ENCODE results near the gene PLBD1.

PLBD1 gene

DNA sequence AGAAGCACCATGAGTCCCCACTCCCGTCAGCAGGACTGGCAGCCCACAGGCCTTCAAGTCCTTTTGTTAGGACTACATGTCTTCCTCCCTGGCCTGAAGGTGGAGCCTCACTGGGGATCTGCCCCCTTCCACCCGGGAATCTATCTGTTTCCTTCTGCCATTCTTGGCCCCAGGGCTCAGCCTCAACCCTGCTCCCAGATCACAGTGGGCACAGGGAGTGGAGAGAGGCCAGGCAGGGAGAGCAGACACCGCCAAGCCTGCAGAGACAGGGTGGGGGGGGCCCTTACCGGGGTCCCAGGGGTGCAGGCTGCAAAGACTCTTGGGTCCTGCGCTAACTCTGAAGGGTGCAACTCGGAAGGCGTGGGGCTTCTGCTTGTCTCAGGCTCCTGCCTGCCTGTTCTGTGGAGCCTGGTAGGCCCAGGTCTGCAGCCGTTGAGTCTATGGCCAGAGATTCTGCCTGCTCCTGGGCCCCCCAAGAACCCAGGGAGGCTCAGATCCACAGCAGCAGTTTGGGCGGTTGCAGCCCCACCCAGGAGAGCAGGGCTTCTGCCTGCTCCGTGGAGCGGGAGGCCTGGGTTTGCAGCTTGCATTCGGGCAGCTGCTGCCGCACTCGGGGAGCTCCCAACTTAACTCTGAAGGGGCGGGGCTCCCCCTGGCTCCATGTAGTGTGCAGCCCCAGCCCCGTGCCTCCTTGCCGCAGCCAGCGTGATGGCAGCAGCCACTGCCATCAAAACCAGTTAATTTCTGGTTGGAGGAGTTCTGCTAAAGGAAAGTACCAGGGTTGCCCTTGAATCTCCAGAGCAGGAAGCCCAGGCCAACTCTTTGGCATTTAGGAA lies 21.7 kb upstream of the PLBD1 start:
- no peaks in the 10 kb centered on the region for H3K36me3 ChIP-seq (ENCODE audit: control insufficient read depth, insufficient read depth, low read length)
- H3K4me1 ChIP-seq (ENCODE audit: control insufficient read depth, insufficient read depth, low read length) = no peaks in the 10 kb centered on the region
- H3K9ac ChIP-seq (ENCODE audit: low read length) = no peak overlapping the region
- no peak overlapping the region for H3K4me3 ChIP-seq (ENCODE audit: low read length)
- no peaks in the 10 kb centered on the region for H3K27me3 ChIP-seq (ENCODE audit: control insufficient read depth, insufficient read depth, low read length)
- no peak overlapping the region for H3K27ac ChIP-seq (ENCODE audit: low read depth, low read length)

DNA sequence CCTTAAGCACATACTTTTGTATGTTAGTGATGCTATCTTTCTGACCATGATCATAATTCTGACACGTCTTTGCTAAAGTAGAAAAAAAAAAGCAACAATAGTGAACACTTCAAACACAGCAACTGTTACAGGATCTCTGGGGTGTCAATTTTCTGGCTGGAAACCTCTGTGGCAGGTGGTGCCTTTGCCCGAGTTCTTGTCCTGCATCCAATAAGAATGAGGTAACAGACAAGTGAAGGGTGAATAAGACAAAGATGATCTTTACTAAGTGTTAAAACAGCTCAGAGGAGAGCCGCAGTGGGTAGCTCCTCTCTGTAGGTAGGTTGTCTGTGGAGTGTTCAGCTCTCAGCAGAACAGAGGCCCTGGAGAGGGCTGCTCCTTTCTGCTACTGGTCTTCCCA lies 20.9 kb upstream of the PLBD1 start:
- H3K36me3 ChIP-seq (ENCODE audit: control insufficient read depth, insufficient read depth, low read length) = no peaks in the 10 kb centered on the region
- no peaks in the 10 kb centered on the region for H3K27me3 ChIP-seq (ENCODE audit: control insufficient read depth, insufficient read depth, low read length)

DNA sequence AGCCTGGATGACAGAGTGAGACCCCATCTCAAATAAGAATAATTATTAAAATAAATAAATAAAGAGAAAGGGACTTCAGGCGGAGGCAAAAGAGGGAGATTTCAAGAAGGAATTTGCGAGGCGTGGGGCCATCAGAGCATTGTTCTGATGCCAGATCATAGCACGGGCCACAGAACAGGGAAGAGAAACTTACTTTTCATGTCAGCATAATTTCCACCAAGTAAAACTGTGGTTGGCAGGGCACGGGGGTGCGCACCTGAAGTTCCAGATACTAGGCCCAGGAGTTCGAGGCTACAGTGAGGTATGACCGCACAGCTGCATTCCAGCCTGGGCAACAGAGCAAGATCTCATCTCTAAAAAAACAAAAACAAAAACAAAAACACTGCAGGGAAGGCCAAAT lies 11.0 kb upstream of the PLBD1 start:
- Histone ChIP-seq H3K4me3 (ENCODE audit: low read length) (no peak overlapping the region), H3K27ac (ENCODE audit: low read depth, low read length) (no peak overlapping the region), H3K36me3 (ENCODE audit: control insufficient read depth, insufficient read depth, low read length) (no peaks in the 10 kb centered on the region)

More for the DNA sequence above, 20.9 kb upstream of the PLBD1 start:
- no peak overlapping the region for H3K9ac ChIP-seq (ENCODE audit: low read length)
- no peaks in the 10 kb centered on the region for H3K4me1 ChIP-seq (ENCODE audit: control insufficient read depth, insufficient read depth, low read length)
- no peak overlapping the region for H3K27ac ChIP-seq (ENCODE audit: low read depth, low read length)
- H3K4me3 ChIP-seq (ENCODE audit: low read length) = no peak overlapping the region

DNA sequence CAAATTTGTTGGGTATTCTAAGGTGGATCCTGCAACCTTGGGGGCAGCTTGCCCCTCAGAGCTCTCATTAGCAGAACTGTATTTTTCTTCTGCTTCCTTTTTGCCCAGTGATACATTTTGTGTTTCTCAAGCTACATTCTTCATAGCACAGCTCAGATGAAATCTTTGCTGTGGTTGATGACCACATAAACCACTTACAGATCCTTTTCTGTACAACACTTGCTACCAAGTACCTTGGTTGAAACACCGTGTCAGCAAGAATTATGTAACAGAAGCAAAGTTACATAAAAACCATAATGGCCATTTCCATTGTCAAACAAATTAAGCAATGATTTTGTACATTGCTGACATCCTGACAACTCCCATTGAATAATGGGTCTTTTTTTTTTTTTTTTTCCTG lies 9.7 kb upstream of the PLBD1 start:
- Histone ChIP-seq H3K4me3 (ENCODE audit: low read length) (no peak overlapping the region), H3K4me1 (ENCODE audit: control insufficient read depth, insufficient read depth, low read length) (no peaks in the 10 kb centered on the region), H3K9ac (ENCODE audit: low read length) (no peak overlapping the region), H3K27ac (ENCODE audit: low read depth, low read length) (no peak overlapping the region), H3K27me3 (ENCODE audit: control insufficient read depth, insufficient read depth, low read length) (no peaks in the 10 kb centered on the region), H3K36me3 (ENCODE audit: control insufficient read depth, insufficient read depth, low read length) (no peaks in the 10 kb centered on the region)

More for the DNA sequence above, 11.0 kb upstream of the PLBD1 start:
- no peak overlapping the region for H3K9ac ChIP-seq (ENCODE audit: low read length)
- no peaks in the 10 kb centered on the region for H3K27me3 ChIP-seq (ENCODE audit: control insufficient read depth, insufficient read depth, low read length)
- H3K4me1 ChIP-seq (ENCODE audit: control insufficient read depth, insufficient read depth, low read length) = no peaks in the 10 kb centered on the region

DNA sequence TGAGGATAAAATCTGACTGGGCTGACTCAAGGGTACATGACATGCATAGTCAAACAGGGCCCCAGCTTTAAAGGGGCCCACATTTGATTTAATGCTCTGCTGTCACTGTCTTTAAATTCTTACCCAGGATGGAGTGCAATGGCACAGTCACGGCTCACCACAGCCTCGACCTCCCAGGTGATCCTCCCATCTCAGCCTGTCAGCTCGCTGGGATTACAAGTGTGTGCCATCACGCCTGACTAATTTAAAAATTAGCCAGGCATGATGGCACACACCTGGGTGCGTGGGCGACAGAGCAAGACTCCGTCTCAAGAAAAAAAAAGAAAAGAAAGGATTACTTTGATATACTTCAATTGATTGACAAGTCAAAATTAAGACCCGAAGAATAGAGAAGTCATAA lies 9.2 kb upstream of the PLBD1 start:
- no peaks in the 10 kb centered on the region for H3K27me3 ChIP-seq (ENCODE audit: control insufficient read depth, insufficient read depth, low read length)
- H3K4me1 ChIP-seq (ENCODE audit: control insufficient read depth, insufficient read depth, low read length) = no peaks in the 10 kb centered on the region
- H3K36me3 ChIP-seq (ENCODE audit: control insufficient read depth, insufficient read depth, low read length) = no peaks in the 10 kb centered on the region
- no peak overlapping the region for H3K27ac ChIP-seq (ENCODE audit: low read depth, low read length)
- H3K9ac ChIP-seq (ENCODE audit: low read length) = no peak overlapping the region
- H3K4me3 ChIP-seq (ENCODE audit: low read length) = no peak overlapping the region

DNA sequence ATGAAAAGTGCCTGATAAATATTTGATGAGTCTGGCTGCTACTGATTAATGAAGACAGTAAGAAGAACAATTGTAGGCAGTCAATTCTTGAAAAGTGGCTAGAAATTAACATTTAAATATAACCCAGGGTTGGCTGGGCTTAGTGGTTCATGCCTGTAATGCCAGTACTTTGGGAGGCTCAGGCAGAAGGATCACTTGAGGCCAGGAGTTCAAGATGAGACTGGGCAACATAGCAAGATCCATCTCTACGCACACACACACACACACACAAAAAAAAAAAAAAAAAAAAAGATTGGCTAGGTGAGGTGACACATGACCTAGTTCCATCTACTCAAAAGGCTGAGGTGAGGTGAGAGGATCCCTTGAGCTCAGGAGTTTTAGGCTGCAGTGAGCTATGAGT lies 7.9 kb upstream of the PLBD1 start:
- no peak overlapping the region for H3K4me3 ChIP-seq (ENCODE audit: low read length)
- no peaks in the 10 kb centered on the region for H3K27me3 ChIP-seq (ENCODE audit: control insufficient read depth, insufficient read depth, low read length)
- H3K9ac ChIP-seq (ENCODE audit: low read length) = no peak overlapping the region
- H3K27ac ChIP-seq (ENCODE audit: low read depth, low read length) = no peak overlapping the region
- no peaks in the 10 kb centered on the region for H3K36me3 ChIP-seq (ENCODE audit: control insufficient read depth, insufficient read depth, low read length)
- no peaks in the 10 kb centered on the region for H3K4me1 ChIP-seq (ENCODE audit: control insufficient read depth, insufficient read depth, low read length)

DNA sequence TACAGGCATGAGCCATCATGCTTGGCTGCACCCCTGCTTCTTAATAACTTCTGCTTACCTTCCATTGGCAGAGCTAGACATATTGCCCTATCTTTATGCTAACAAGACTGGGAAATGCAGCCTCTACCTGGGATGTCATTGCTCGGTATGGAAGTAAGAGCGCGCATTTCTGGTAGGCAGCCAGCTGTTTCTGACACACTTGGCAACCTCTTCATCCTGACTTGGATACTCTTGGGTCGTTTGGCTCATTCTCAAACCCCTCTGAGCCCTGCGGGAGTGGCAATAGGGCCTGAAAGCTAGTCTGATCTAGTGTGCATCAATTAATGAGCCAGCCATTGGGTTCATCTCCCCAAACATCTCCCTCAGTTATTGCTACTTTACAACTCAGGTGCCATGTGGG lies 5.4 kb upstream of the PLBD1 start:
- Histone ChIP-seq H3K36me3 (ENCODE audit: control insufficient read depth, insufficient read depth, low read length) (no peaks in the 10 kb centered on the region), H3K27ac (ENCODE audit: low read depth, low read length) (no peak overlapping the region), H3K4me3 (ENCODE audit: low read length) (no peak overlapping the region), H3K9ac (ENCODE audit: low read length) (no peak overlapping the region), H3K27me3 (ENCODE audit: control insufficient read depth, insufficient read depth, low read length) (no peaks in the 10 kb centered on the region), H3K4me1 (ENCODE audit: control insufficient read depth, insufficient read depth, low read length) (no peaks in the 10 kb centered on the region)

DNA sequence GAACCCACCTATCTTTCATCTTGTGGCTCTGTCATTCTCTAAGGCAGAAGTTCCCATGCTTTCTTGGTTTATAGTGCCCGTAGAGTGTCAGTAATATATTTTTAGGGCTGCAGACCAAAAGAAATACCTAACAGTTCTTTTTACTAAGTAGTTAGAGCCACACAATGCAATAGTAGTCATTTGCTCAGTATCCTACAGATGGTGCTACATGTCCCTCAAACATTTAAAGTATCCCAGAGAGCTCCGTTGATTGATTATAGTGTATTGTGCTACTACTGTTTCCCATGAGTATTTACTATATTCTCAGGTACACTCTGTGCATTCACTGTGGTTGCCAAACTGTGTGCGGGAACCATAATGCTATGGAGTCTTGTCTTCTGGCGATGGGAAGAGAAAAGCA lies 4.7 kb upstream of the PLBD1 start:
- H3K27me3 ChIP-seq (ENCODE audit: control insufficient read depth, insufficient read depth, low read length) = no peaks in the 10 kb centered on the region
- no peak overlapping the region for H3K9ac ChIP-seq (ENCODE audit: low read length)
- H3K27ac ChIP-seq (ENCODE audit: low read depth, low read length) = no peak overlapping the region
- H3K36me3 ChIP-seq (ENCODE audit: control insufficient read depth, insufficient read depth, low read length) = no peaks in the 10 kb centered on the region
- H3K4me1 ChIP-seq (ENCODE audit: control insufficient read depth, insufficient read depth, low read length) = no peaks in the 10 kb centered on the region
- no peak overlapping the region for H3K4me3 ChIP-seq (ENCODE audit: low read length)

DNA sequence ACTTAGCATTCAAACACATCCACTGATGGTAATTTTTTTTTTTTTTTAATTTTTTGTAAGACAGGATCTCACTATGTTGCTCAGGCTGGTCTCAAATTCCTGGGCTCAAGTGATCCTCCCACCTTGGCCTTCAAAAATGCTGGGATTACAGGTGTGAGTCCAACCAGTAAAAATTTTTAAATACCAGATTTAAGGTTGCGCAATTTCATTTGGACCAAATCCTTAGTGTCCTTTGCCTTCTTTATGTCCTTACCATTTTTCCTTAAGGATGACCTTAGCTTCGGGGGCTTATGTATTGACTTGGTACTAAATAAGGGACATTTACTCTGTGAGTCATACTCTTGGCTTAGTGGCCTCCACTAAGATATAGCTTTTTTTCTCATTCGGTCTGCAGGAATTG lies 4.1 kb upstream of the PLBD1 start:
- H3K4me3 ChIP-seq (ENCODE audit: low read length) = no peak overlapping the region
- no peak overlapping the region for H3K27ac ChIP-seq (ENCODE audit: low read depth, low read length)
- no peak overlapping the region for H3K9ac ChIP-seq (ENCODE audit: low read length)
- no peaks in the 10 kb centered on the region for H3K27me3 ChIP-seq (ENCODE audit: control insufficient read depth, insufficient read depth, low read length)
- H3K4me1 ChIP-seq (ENCODE audit: control insufficient read depth, insufficient read depth, low read length) = no peaks in the 10 kb centered on the region
- H3K36me3 ChIP-seq (ENCODE audit: control insufficient read depth, insufficient read depth, low read length) = no peaks in the 10 kb centered on the region

DNA sequence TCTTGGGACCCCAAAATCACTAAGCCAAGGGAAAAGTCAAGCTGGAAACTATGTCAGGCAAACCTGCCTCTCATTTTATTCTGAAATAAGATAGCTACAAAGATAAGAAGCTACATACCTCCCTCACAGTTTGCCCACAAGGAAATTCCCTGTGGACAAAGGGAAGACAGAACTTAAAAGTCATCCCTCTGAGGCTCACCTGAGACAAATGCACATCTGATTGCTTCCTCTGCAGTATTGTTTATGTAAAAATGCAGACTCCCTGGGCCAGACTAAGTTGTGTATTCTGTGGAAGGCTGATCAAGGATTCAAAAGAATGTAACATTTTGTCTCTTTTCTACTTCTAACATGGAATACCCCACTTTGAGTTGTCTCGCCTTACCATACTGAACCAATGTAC lies 2.5 kb upstream of the PLBD1 start:
- H3K4me1 ChIP-seq (ENCODE audit: control insufficient read depth, insufficient read depth, low read length) = no peaks in the 10 kb centered on the region
- H3K9ac ChIP-seq (ENCODE audit: low read length) = no peak overlapping the region
- no peak overlapping the region for H3K4me3 ChIP-seq (ENCODE audit: low read length)
- no peaks in the 10 kb centered on the region for H3K36me3 ChIP-seq (ENCODE audit: control insufficient read depth, insufficient read depth, low read length)
- no peak overlapping the region for H3K27ac ChIP-seq (ENCODE audit: low read depth, low read length)
- H3K27me3 ChIP-seq (ENCODE audit: control insufficient read depth, insufficient read depth, low read length) = no peaks in the 10 kb centered on the region

DNA sequence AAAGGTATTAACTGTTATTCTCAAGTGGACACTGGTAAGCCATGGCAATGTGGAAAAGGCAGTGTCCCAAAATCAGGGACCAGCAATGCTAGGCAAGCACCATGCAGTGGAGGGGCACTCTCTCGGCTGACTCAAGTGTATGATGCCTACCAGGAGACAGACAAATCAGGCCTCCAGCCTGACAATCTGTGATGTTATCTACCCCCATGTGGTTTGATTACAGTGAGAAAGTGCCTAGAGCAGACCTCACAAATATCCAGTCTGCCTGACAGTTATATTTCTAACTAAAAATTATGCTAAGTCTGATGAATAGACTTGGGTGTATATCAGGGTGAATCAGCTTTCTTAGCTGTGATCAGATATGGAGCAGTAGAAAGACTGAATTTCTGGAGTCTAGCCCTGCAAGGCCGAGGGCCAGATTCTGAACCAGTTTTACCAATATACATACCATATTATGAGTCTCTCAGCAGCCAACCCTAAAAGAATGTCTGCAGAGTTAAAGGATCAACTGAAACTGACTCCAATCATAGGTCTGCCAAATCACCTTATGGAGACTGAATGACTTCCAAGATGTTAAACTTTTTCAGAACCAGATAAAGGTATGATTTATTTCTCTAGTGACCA lies 3.2 kb downstream of the PLBD1 start:
- no peaks in the 10 kb centered on the region for H3K27me3 ChIP-seq (ENCODE audit: control insufficient read depth, insufficient read depth, low read length)
- no peak overlapping the region for H3K4me3 ChIP-seq (ENCODE audit: low read length)
- no peaks in the 10 kb centered on the region for H3K36me3 ChIP-seq (ENCODE audit: control insufficient read depth, insufficient read depth, low read length)
- H3K4me1 ChIP-seq (ENCODE audit: control insufficient read depth, insufficient read depth, low read length) = no peaks in the 10 kb centered on the region
- H3K9ac ChIP-seq (ENCODE audit: low read length) = no peak overlapping the region
- no peak overlapping the region for H3K27ac ChIP-seq (ENCODE audit: low read depth, low read length)

DNA sequence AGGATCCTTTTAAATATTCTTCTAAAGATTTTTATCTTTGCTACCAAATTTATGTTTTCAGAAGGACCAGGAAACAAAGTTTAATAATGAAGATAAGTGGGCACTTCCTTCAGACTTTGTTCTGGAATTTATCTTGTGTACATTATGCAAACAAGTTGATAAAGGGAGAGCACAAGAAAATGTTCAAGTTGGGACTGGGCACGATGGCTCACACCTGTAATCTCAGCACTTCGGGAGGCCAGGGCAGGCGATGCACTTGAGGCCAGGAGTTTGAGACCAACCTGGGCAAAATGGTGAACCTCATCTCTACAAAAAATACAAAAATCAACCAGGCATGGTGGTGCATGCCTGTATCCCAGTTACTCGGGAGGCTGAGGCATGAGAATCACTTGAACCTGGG lies 4.6 kb downstream of the PLBD1 start:
- no peak overlapping the region for H3K9ac ChIP-seq (ENCODE audit: low read length)
- no peak overlapping the region for H3K27ac ChIP-seq (ENCODE audit: low read depth, low read length)
- no peaks in the 10 kb centered on the region for H3K27me3 ChIP-seq (ENCODE audit: control insufficient read depth, insufficient read depth, low read length)
- no peaks in the 10 kb centered on the region for H3K36me3 ChIP-seq (ENCODE audit: control insufficient read depth, insufficient read depth, low read length)
- no peaks in the 10 kb centered on the region for H3K4me1 ChIP-seq (ENCODE audit: control insufficient read depth, insufficient read depth, low read length)
- H3K4me3 ChIP-seq (ENCODE audit: low read length) = no peak overlapping the region

DNA sequence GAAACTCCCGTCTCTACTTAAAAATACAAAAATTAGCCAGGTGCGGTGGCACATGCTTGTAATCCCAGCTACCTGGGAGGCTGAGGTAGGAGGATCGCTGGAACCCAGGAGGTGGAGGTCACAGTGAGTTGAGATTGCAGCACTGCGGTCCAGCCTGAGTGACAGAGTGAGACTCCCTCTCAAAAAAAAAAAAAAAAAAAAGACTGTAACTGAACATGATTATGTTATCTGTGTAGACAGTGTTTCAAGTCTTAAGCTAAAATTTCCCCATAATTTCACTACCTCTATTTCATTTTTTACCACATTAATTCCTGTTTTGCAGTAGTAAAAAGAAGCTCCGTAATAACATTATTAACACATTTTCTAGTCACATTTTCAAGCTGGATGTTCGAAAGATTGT lies 5.4 kb downstream of the PLBD1 start:
- Histone ChIP-seq H3K27me3 (ENCODE audit: control insufficient read depth, insufficient read depth, low read length) (no peaks in the 10 kb centered on the region), H3K36me3 (ENCODE audit: control insufficient read depth, insufficient read depth, low read length) (no peaks in the 10 kb centered on the region), H3K9ac (ENCODE audit: low read length) (no peak overlapping the region), H3K4me1 (ENCODE audit: control insufficient read depth, insufficient read depth, low read length) (no peaks in the 10 kb centered on the region), H3K27ac (ENCODE audit: low read depth, low read length) (no peak overlapping the region), H3K4me3 (ENCODE audit: low read length) (no peak overlapping the region)
